GM15510 (cell line): ENCODE results near the gene COL15A1.

Source experiments
- POLR2A ChIP-seq: IDR thresholded peaks from 3 replicates; pipeline ENCODE4 v1.6.1; 2011; ENCODE audit warnings: borderline replicate concordance; ENCODE audit not compliant: insufficient read length; ENCODE audit errors: extremely low read depth

COL15A1 gene

GRCh38 chr9:99002706-99003105, 59.0 kb downstream of the COL15A1 start:
- TF ChIP-seq POLR2A = no peak

- no peak for TF ChIP-seq POLR2A
Measured at GRCh38 chr9:99003308-99003707, 59.6 kb downstream of the COL15A1 start.

- no peak for TF ChIP-seq POLR2A
Measured at GRCh38 chr9:99004115-99004514, 60.4 kb downstream of the COL15A1 start.

GRCh38 chr9:99004717-99005460, 61.2 kb downstream of the COL15A1 start:
- TF ChIP-seq POLR2A = no peak

- TF ChIP-seq POLR2A = no peak
Measured at GRCh38 chr9:99005651-99006050, 61.9 kb downstream of the COL15A1 start.

- TF ChIP-seq POLR2A = no peak
Measured at GRCh38 chr9:99006511-99006910, 62.8 kb downstream of the COL15A1 start.

GRCh38 chr9:99006979-99007378, 63.3 kb downstream of the COL15A1 start:
- TF ChIP-seq POLR2A = no peak

- no peak for TF ChIP-seq POLR2A
Measured at GRCh38 chr9:99008203-99008602, 64.5 kb downstream of the COL15A1 start.

- TF ChIP-seq POLR2A = no peak
Measured at GRCh38 chr9:99011161-99011709, 67.5 kb downstream of the COL15A1 start.

- no peak for TF ChIP-seq POLR2A
Measured at GRCh38 chr9:99012957-99013512, 69.3 kb downstream of the COL15A1 start.

- no peak for TF ChIP-seq POLR2A
Measured at GRCh38 chr9:99013550-99013949, 69.8 kb downstream of the COL15A1 start.

- TF ChIP-seq POLR2A = no peak
Measured at GRCh38 chr9:99015448-99015847, 71.7 kb downstream of the COL15A1 start.

GRCh38 chr9:99015890-99016289, 72.2 kb downstream of the COL15A1 start:
- TF ChIP-seq POLR2A = no peak

- no peak for TF ChIP-seq POLR2A
Measured at GRCh38 chr9:99016681-99017387, 73.1 kb downstream of the COL15A1 start.

- TF ChIP-seq POLR2A = no peak
Measured at GRCh38 chr9:99018653-99019052, 74.9 kb downstream of the COL15A1 start.
